ENCODE results near the gene MAIP1.
A peak's percentile ranks its signal among the peaks of the same experiment; 100 is the strongest.

MAIP1 gene

DNA sequence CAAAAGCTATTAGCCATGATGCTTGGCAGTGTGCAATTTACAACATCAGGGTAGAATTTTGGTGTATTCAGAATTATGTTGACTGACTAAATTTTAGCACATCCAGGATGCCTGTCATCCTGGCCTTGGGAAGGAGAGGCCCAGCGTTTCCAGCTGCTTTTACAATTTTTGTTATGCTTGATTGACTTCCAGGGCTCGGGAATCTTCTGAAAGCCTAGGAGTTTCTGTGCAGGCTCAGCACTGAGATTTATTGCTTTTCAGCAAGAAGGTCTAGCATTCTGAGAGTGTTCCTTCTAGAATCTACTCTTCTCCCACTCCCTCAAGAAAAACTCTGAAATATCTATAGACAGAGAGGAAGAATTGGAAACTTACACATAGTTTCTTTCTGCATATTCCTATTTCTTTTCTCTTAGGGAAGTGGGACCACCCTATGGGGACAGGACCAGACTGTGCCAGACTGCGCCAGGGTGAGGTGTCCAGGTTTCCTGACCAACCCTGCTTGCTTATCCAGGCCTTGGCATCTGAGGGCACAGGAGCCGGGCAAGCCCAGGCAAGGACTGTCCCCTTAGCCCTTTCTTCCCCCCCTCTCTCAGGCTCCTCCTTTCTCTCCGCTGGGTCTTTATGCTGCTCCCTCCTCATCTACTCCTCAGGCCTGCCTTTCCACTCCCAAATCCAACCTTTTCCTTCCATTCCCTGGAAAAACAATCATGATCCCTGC is 26.9 kb downstream of the MAIP1 start:
- no peak for DNase-seq
- in situ Hi-C loops (cut with HindIII; ENCODE audit: low pct_ligation_motif_present, low pct_unique_long_range_greater_than_20kb, low sequenced_read_pairs): loop anchor here (25.0 kb wide), 1 partner anchor 505 kb away; no protein-coding TSS in a partner anchor

DNA sequence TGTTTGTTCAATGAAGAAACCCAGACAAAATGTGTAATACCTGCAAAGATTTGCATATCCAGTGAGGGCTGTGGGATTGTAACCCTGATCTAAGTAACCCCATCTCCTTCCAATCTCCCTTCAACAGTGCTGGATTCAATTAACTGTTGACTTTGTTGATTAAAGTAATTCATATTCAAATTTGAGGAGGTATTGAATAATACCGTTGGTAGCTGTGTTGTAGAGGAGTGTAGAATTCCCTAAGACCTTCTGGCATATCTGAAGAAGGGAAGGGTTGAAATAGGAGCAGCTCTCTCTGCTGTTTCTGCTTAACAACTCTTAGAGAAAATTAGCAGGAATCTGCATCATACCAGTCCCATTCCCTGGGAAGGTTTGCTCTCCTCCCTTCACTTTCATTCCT is 28.2 kb downstream of the MAIP1 start:
- in situ Hi-C loops (cut with HindIII; ENCODE audit: low pct_ligation_motif_present, low pct_unique_long_range_greater_than_20kb, low sequenced_read_pairs): loop anchor here (25.0 kb wide), 1 partner anchor 504 kb away; no protein-coding TSS in a partner anchor
- no peak for DNase-seq

DNA sequence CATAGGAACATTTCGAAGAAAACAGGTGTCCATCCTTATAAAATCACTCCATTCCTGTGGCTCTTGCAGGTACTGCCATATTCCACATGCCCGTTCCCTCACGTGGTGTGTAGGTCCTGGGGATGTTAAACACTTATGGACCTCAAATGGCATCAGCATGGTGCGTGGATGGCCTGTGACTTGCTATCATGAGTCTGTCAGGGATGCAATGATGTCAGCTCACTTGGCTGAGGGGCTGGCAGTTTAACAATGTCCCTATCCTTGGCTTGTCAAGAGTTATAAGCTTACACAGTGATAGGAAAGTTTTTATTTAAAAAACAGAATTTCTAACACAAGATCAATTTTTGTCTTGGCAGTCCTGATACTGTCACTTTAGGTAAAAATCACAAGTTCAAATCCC is 28.8 kb downstream of the MAIP1 start:
- no peak for DNase-seq
- in situ Hi-C loops (cut with HindIII; ENCODE audit: low pct_ligation_motif_present, low pct_unique_long_range_greater_than_20kb, low sequenced_read_pairs): loop anchor here (25.0 kb wide), 1 partner anchor 503 kb away; no protein-coding TSS in a partner anchor

DNA sequence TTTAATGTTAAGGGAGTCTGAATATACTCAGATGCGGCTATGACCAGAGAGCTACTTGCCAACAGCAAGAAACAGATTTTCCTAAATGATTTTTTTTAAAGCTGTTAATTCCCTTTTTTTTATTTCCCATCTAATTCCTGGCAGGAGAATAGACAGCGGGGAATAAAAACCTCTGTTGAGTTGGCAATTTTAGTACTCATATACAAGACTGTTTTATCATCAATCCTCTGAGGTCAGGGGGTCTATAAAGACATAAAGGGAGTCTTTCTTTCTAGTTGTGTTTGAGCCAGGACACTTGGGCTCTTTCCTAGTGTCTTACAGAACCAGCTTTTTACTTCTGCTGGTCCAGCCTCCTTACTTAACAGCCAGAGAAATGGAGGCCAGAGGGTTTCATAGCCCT is 29.4 kb downstream of the MAIP1 start:
- in situ Hi-C loops (cut with HindIII; ENCODE audit: low pct_ligation_motif_present, low pct_unique_long_range_greater_than_20kb, low sequenced_read_pairs): loop anchor here (25.0 kb wide), 1 partner anchor 503 kb away; no protein-coding TSS in a partner anchor
- DNase-seq: no peak

DNA sequence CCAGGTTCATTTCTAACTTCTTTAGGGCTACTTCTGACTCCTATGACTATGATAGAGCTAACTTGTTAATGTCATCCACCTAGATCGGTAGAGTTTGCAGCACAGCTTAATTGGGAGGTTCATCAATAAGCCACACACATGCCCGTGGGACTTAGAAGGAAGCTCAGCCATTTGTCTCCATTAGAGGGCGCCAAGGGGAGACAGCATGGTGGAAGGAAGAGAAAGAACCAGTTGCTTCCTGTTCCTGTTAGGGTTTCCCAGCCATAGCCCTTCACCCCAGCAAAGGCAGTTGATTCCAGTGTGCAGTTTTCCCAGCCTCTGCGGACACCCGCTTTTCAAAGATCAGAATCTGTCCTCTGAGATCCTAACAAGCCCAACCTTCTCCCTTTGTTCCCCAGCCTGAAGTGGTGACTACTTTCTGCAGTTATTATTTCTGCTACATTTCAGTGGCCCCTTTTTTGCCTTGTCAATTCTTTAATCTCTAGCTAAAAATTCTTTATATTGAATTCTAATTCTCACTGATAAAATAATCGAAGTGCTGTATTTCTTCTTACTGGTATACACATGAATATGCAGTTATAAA is 30.3 kb downstream of the MAIP1 start:
- peak; percentile 77 for DNase-seq
- in situ Hi-C loops (cut with HindIII; ENCODE audit: low pct_ligation_motif_present, low pct_unique_long_range_greater_than_20kb, low sequenced_read_pairs): loop anchor here (25.0 kb wide), 1 partner anchor 502 kb away; no protein-coding TSS in a partner anchor

DNA sequence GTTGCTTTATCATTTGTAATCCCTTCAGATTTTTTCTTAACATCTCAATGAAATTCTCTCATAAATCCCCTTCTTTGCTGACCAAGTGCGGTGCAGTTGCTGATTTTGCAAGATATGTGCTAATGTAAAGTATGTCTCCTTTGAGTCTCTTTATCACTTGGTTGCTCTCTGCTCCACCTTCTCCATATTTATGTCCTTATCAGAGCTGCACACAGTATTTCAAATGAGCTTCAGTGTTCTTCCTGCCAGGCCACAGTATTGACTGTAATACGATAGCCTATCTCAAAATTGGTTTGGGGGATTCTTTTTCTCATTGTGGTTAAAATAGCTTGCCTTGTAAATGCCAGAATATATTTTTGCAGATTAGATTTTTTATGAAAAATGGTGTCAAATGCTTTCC is 32.2 kb downstream of the MAIP1 start:
- in situ Hi-C loops (cut with HindIII; ENCODE audit: low pct_ligation_motif_present, low pct_unique_long_range_greater_than_20kb, low sequenced_read_pairs): loop anchor here (25.0 kb wide), 1 partner anchor 500 kb away; no protein-coding TSS in a partner anchor
- no peak for DNase-seq

DNA sequence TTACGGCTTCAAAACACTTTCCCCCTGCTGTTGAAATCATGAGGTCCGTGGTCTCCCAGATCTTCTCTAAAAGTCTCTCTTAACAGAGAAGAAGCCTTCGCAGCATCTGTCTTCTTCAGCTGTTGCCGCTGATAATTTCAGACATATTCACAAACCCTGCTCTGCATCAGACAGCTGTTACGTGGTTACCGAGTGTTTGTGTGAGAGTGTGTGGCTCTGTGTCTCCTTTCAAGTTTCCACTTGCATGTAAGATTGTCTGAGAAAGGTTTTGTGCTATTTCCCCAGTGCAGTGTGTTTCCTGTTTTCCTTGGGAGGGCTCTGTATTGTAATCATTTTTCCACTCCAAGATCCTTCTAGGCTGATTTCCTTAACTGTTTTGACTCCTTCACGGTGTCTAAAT is 32.8 kb downstream of the MAIP1 start:
- no peak for DNase-seq
- in situ Hi-C loops (cut with HindIII; ENCODE audit: low pct_ligation_motif_present, low pct_unique_long_range_greater_than_20kb, low sequenced_read_pairs): loop anchor here (25.0 kb wide), 1 partner anchor 499 kb away; no protein-coding TSS in a partner anchor

DNA sequence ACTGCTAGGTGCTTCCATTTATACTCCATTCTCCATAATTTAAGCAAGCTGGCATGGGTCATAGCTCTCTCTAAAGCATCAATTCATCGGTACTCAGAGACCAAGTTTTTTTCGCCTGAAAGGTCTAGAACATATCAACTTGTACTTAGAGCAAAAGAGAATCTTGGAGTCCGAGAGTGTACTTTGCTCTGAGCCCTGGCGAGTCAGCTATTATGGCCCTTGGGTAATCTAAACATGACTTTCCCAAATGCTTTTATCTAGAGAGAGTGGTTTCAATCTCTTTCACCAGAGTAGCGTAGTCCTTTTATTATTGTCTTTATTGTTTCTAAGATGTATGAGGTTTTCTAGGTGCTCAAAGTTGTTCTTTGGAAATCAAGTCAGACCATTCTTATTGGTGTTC is 34.4 kb downstream of the MAIP1 start:
- in situ Hi-C loops (cut with HindIII; ENCODE audit: low pct_ligation_motif_present, low pct_unique_long_range_greater_than_20kb, low sequenced_read_pairs): loop anchor here (25.0 kb wide), 1 partner anchor 497 kb away; no protein-coding TSS in a partner anchor
- no peak for DNase-seq

DNA sequence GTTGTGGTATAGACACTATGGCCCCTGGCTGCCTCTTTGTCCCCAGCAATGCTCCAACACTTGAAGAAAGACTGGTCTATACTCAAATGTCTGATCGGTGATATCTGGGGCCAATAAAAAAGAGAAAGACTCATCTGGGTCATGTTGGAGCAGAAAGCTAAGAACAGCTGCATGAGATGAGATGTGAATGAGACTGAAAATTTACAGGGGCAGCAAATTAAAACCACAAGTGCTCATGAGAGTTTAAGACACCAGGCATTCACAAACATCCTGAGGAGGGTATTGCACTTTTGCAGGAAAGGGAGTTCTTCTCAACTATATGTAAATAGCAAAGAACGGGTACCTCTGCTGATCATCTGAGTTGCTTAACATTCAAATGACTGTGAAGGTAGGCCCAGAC is 36.3 kb downstream of the MAIP1 start:
- in situ Hi-C loops (cut with HindIII; ENCODE audit: low pct_ligation_motif_present, low pct_unique_long_range_greater_than_20kb, low sequenced_read_pairs): loop anchor here (25.0 kb wide), 1 partner anchor 496 kb away; no protein-coding TSS in a partner anchor

DNA sequence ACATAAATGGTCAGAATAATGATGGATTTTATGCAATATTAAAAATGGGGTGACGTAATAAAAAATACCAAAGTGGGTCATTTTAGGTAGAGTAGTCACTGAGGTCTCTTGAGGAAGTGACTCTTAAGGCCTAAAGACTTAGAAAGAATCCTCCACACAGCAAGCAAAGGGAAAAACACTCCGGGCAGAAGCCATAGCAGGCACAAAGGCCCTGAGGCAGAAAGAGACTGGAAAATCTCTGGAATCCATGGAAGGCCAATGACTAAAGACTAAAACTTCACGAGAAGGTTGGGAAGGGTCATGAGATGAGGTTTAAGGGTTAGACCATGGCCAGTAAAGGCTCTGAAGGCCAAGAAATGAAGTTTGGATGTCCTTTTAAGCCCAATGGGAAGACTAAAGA is 36.9 kb downstream of the MAIP1 start:
- no peak for DNase-seq
- in situ Hi-C loops (cut with HindIII; ENCODE audit: low pct_ligation_motif_present, low pct_unique_long_range_greater_than_20kb, low sequenced_read_pairs): loop anchor here (25.0 kb wide), 1 partner anchor 495 kb away; no protein-coding TSS in a partner anchor

More for the DNA sequence above, 36.3 kb downstream of the MAIP1 start:
- no peak for DNase-seq

DNA sequence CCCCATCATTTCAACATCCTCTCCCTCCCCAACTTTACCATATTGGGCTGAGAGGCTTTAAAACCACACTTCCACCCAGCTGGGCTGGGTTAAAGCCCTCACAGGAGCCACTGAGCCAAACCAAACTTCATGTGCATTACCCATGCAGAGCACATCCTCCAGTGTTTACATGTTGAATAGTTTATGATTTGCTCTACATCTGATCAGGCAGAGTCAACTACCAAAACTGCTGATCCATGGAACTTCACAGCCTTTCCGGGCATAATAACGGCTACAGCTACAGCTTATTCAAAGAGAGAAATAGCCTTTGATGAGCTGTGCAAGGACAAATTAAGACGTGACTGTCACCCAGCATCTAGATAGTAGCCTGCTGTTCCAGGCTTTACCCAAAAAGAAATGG is 39.0 kb downstream of the MAIP1 start:
- DNase-seq: no peak
- in situ Hi-C loops (cut with HindIII; ENCODE audit: low pct_ligation_motif_present, low pct_unique_long_range_greater_than_20kb, low sequenced_read_pairs): loop anchor here (25.0 kb wide), 1 partner anchor 493 kb away; no protein-coding TSS in a partner anchor

DNA sequence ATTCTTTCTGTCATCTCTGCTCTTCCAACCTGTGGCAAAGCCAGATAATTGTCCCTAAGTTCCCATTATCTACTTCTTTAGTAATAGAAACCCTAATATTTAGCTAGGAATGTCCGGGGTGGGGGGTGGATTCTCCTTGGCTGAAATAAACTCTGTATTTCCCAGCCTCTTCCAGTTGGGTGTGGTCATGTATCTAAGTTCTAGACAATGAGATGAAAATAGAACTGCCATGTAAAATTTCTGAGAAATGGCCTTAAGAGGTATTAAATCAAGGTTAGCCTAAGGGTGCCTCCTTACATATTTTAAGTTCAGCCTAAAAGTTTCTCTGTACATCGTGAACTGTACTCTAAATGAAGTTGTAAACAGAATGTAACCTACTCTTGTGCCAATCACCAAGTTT is 39.5 kb downstream of the MAIP1 start:
- in situ Hi-C loops (cut with HindIII; ENCODE audit: low pct_ligation_motif_present, low pct_unique_long_range_greater_than_20kb, low sequenced_read_pairs): loop anchor here (25.0 kb wide), 1 partner anchor 492 kb away; no protein-coding TSS in a partner anchor

DNA sequence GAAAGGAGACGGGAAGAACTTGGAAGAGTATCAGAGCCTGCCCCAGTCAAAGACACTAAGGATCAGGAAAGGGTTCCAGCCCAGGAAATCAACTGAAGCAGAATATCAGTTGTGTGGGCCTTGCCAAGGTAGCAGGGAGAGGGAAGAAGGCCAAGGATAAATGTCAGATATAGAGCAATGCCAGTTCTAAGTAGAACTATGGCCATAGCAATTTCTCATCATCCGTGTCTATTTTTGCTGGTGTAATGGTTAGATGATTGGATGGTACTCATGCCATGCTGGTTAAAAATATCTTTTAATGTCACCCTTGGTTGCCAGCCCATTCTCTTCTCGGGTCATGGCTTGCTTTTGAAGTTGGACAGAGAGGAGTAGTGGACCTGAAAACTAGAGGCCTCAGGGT is 41.9 kb downstream of the MAIP1 start:
- in situ Hi-C loops (cut with HindIII; ENCODE audit: low pct_ligation_motif_present, low pct_unique_long_range_greater_than_20kb, low sequenced_read_pairs): loop anchor here (25.0 kb wide), 1 partner anchor 490 kb away; no protein-coding TSS in a partner anchor
- no peak for DNase-seq

More for the DNA sequence above, 39.5 kb downstream of the MAIP1 start:
- no peak for DNase-seq

DNA sequence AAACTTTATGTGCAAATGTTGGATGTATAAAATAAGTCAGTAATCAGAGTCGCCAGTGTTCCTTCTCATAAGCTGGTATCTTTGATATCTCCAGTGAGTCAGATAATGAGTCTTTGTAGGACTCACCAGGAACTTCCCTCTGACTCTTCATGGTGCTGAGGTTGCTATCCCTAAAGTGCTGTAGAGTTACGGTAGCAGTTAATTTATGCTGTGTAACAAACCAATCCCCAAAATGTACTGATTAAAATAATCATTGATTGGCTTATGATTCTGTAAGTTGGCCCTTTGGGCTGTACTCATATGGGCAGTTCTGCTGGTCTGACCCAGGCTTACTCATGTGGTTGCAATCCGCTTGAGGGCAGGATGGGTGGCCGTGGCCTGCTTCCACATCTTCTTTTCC is 43.8 kb downstream of the MAIP1 start:
- in situ Hi-C loops (cut with HindIII; ENCODE audit: low pct_ligation_motif_present, low pct_unique_long_range_greater_than_20kb, low sequenced_read_pairs): loop anchor here (25.0 kb wide), 1 partner anchor 488 kb away; no protein-coding TSS in a partner anchor

DNA sequence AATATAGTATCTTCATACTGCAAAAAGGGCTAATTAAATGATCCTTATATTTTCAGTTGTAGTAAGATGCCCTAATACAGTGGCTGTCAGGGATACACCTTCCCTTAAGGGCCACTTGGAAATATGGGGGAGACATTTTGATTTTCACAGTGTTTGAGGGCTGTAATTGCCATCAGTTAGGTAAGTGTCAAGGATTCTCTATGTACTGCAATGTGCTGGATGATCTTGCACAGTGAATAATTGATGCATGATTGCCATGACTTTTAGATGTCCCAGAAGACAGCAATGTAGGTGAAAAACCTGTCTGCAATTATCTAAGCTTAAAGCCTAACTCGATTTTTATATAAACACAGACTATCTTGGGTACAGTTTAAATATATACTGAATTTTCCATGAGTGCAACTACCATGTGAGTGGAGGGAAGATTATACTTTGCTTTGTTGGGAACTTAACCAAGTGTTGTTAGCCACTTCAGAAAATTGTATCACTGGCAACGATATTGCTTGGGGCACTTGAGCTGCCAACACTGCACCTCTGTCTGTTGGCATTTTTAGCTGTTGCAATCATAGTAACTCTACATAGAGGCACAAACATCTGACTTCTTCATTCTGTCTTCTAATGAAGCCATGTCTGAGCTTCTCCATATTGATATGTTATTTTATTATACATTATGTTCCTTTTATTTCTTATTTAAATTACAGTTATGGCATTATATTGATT is 45.2 kb downstream of the MAIP1 start:
- in situ Hi-C loops (cut with HindIII; ENCODE audit: low pct_ligation_motif_present, low pct_unique_long_range_greater_than_20kb, low sequenced_read_pairs): no loop called here
- no peak for DNase-seq

More for the DNA sequence above, 43.8 kb downstream of the MAIP1 start:
- no peak for DNase-seq

DNA sequence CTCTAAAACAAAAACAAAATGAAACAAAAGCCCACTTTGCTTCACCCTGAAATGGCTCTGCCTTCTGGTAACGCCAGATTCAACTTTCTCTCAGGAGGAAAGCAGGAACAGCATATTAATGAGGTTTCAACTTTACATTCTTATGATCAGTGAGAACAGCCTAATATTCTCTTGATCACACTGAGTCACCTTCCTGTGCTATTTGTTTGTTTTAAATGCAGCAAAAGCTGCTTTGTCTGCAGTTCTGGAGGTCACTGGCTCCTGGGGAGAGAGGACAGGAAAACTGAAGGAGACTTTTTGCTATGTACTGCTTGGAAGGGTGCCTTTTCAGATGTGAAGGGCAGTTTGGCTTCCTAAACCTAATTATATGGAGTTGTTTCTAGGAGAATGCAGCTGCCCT is 48.1 kb downstream of the MAIP1 start:
- no peak for DNase-seq
- in situ Hi-C loops (cut with HindIII; ENCODE audit: low pct_ligation_motif_present, low pct_unique_long_range_greater_than_20kb, low sequenced_read_pairs): no loop called here

DNA sequence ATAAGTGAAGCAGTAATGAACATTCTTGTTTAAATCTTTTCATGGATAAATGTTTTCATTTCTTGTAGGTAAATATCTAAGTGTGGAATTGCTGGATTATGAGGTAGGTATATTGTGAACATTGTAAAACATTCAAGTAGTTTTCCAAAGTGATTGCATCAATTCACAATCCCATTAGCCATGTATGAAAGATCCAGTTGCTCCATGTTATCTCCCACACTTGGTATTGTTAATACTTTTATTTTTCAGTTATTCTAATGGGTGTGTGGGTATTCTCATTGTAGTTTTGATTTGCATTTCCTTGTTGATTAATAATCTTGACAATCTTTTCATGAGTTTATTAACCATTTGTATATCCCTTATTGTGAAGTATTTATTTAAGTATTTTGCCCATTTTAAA is 50.3 kb downstream of the MAIP1 start:
- in situ Hi-C loops (cut with HindIII; ENCODE audit: low pct_ligation_motif_present, low pct_unique_long_range_greater_than_20kb, low sequenced_read_pairs): no loop called here
- no peak for DNase-seq

DNA sequence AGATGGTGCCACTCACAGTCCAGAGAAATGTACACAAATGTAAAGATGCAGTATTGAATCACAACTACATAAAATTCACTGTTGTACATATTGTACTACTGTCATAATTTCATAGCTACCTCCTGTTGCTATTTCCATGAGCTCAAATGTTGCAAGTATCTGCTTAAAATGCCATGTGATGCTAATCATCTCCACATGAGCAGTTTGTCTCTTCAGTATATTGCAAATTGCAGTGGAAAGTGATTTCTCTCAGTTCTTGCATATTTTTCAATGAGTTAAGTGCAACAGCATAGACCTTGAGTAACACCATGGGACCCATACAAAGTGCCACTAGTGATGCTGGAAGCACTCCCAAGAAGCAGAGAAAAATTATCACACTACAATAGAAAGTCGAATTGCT is 51.9 kb downstream of the MAIP1 start:
- in situ Hi-C loops (cut with HindIII; ENCODE audit: low pct_ligation_motif_present, low pct_unique_long_range_greater_than_20kb, low sequenced_read_pairs): no loop called here
- DNase-seq: no peak

DNA sequence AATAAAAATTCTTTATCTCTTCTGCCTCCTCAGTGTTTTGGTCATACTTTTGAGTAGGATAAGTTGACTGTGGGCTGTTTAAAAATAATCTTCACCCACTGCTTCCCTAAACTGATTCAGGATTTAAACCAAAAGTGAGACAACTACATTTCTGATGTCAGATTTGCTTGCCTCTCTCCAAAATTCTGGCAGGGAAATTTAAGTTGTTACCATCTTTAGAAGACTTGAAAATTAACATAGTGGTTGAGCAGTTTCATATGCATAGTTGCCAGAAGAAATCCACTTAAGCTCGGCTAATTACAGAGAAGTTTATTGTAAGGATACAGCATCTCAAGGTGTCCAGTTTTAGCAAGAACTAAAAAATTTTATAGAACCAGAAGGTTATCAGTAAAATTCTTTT is 57.0 kb downstream of the MAIP1 start:
- DNase-seq: no peak
- in situ Hi-C loops (cut with HindIII; ENCODE audit: low pct_ligation_motif_present, low pct_unique_long_range_greater_than_20kb, low sequenced_read_pairs): no loop called here
